Measurements from ENCODE around the gene ANKS3.
A peak's percentile ranks its signal among the peaks of the same experiment; 100 is the strongest.

Gene ANKS3

GRCh38 chr16:4698321-4699045 lies 35.6 kb downstream of the ANKS3 start:
- FAIRE-seq (no peak), DNase-seq (ENCODE audit: insufficient read length, low spot score) (no peak)

GRCh38 chr16:4697848-4698291 lies 36.2 kb downstream of the ANKS3 start:
- DNase-seq (ENCODE audit: insufficient read length, low spot score): no peak
- FAIRE-seq: no peak

GRCh38 chr16:4696905-4697847 lies 36.9 kb downstream of the ANKS3 start:
- DNase-seq (ENCODE audit: insufficient read length, low spot score) (no peak), FAIRE-seq (no peak)

- FAIRE-seq (no peak), DNase-seq (ENCODE audit: insufficient read length, low spot score) (no peak)
These were observed 37.7 kb downstream of the ANKS3 start for GRCh38 chr16:4696172-4696904.

GRCh38 chr16:4695473-4696171 lies 38.4 kb downstream of the ANKS3 start:
- no peak for FAIRE-seq
- no peak for DNase-seq (ENCODE audit: insufficient read length, low spot score)

GRCh38 chr16:4694642-4695451 lies 39.2 kb downstream of the ANKS3 start:
- no peak for DNase-seq (ENCODE audit: insufficient read length, low spot score)
- no peak for FAIRE-seq

GRCh38 chr16:4693956-4694641 lies 40.0 kb downstream of the ANKS3 start:
- DNase-seq (ENCODE audit: insufficient read length, low spot score) (peak; percentile 45), FAIRE-seq (peak; percentile 9)

- peak; percentile 100 for FAIRE-seq
These were observed 40.6 kb downstream of the ANKS3 start, which contains the start of gene NUDT16L1 for GRCh38 chr16:4693296-4693955. Gene NUDT16L1, plus strand, starts transcription at chr16:4693562. Its CDS starts 165 bp downstream, at chr16:4693727.

GRCh38 chr16:4692460-4693295 lies 41.4 kb downstream of the ANKS3 start:
- FAIRE-seq (no peak), DNase-seq (ENCODE audit: insufficient read length, low spot score) (no peak)

More at GRCh38 chr16:4693296-4693955, 40.6 kb downstream of the ANKS3 start, which contains the start of gene NUDT16L1:
- peak; percentile 97 for DNase-seq (ENCODE audit: insufficient read length, low spot score)

GRCh38 chr16:4691666-4692412 lies 42.2 kb downstream of the ANKS3 start:
- DNase-seq (ENCODE audit: insufficient read length, low spot score) (no peak), FAIRE-seq (no peak)

- FAIRE-seq (no peak), DNase-seq (ENCODE audit: insufficient read length, low spot score) (no peak)
These were observed 43.0 kb downstream of the ANKS3 start for GRCh38 chr16:4690946-4691665.

- peak; percentile 89 for FAIRE-seq
- no peak for DNase-seq (ENCODE audit: insufficient read length, low spot score)
These were observed 44.0 kb downstream of the ANKS3 start for GRCh38 chr16:4689864-4690704.

GRCh38 chr16:4689091-4689671 lies 44.9 kb downstream of the ANKS3 start:
- FAIRE-seq (no peak), DNase-seq (ENCODE audit: insufficient read length, low spot score) (no peak)

- DNase-seq (ENCODE audit: insufficient read length, low spot score): no peak
- no peak for FAIRE-seq
These were observed 45.4 kb downstream of the ANKS3 start for GRCh38 chr16:4688674-4689045.

Measured in HTR-8/SVneo (cell line).